CMK (cell line): ENCODE measurements around the gene PLCB4.
A peak's percentile ranks its signal among the peaks of the same experiment; 100 is the strongest.

Experiments
- DNase-seq: peaks from one replicate; pipeline ENCODE4 v3.0.0-alpha.2; 2010; ENCODE audit warnings: low read depth

The PLCB4 gene

DNA sequence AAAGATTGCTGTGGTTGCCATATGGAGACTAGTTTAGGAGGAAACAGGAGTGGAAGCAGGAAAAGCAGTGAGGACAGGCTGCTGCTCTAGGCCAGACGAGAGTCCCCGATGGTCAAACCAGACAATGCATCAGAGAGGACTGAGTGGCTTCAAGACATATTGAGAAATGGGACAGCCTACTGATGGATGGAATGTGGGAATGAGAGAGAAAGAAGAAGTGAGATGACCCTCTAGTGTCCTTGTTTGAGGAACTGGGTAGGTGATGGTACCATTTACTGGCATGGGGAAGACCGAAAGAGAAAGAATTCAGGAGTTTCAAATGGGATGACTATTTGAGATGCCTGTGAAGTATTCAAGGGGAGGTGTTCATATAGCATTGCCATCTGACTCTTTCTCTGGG is 333.7 kb downstream of the PLCB4 start:
- no peak for DNase-seq

DNA sequence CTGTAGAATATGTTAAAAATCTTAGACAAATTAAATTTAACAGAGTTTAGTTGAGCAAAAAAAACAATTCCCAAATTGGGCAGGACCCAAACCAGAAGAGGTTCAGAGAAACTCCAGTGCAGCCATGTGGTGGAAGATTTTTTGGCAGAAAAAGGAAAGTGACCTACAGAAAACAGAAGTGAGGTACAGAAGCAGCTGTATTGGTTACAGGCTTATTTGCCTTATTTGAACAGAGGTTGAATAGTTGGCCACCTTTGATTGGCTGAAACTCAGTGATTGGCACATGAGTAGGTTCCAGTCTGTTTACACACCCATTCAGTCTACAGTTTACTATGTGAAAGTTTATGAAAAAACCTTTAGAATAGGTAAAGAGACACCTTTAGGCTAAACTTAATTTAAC is 334.6 kb downstream of the PLCB4 start:
- DNase-seq: no peak

- DNase-seq: peak; percentile 64
These were observed 339.0 kb downstream of the PLCB4 start for GRCh38 chr20:9407805-9408421.

DNA sequence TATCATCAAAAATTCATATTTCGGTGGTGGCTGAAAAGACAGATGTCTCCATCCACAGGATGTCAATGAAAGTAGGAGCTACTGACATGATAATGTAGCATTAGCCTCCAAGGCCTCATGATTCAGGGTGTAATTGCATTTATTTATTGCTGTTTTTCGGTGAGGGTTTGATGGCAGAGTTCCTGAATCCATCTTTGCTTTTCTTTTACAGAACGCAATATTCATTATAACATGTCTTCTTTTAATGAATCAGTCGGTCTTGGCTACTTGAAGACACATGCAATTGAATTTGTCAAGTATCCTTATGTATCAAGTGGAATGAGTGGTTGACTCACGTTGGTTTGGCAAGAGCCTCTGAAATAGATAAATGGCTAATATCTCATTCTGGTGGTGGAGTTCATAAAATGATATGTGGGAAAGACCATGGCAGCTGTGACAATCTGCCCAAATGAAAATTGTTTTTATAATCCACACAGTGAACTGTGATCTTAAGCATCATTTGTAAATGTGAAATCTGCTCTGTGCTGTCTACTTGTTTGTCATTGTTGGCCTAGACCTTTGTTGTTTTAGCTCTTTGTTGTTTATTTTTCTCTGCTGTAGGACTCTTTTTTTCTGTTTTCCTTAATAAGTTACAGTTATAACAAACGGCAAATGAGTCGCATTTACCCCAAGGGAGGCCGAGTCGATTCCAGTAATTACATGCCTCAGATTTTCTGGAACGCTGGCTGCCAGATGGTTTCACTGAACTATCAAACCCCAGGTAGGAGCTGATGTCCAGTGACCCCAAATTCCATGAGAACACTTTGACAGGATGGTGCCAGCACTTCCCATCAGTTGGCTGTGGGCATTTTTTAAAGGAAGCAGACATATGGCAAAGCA is 339.8 kb downstream of the PLCB4 start:
- no peak for DNase-seq

DNA sequence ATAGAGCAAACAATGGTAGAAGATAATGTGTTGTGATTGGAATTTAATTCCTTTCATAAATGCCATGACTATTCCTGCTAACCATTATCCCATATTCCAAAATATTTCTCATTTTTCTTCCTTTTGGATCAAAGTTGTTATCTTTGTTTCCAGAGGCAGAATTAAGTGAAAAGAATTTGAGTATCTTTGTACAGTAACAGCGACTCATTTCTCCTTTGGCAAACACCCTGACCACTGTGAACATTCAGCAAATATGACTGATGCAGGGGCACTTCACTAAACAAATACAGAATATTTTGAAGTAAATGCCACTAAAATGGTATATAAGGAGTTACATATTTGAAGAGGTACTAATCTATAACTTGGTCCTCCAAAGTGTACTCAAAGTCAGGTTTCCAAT is 340.5 kb downstream of the PLCB4 start:
- no peak for DNase-seq

- DNase-seq: no peak
These were observed 341.1 kb downstream of the PLCB4 start for GRCh38 chr20:9409981-9410380.

DNA sequence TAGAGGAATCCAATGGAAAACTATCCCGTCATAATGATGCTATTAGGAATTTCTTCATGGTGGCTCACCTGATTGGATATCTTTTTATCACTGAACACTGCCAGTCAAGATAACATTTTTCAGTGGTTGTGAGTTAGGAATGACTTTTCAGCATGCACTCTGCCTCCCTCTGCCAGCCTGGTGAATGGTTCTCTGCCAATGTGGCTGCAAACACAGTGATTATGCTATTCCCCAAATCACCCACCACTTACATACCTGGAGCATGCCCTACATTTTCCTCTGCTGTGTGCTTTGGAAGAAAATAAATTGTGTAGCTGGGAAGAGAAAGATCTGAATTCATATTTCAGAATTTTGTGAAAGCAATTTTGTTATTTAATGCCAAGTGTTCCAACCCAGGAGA is 342.9 kb downstream of the PLCB4 start:
- no peak for DNase-seq

- no peak for DNase-seq
These were observed 343.4 kb downstream of the PLCB4 start for GRCh38 chr20:9412309-9412708.

GRCh38 chr20:9413001-9413400 is 344.1 kb downstream of the PLCB4 start:
- no peak for DNase-seq

DNA sequence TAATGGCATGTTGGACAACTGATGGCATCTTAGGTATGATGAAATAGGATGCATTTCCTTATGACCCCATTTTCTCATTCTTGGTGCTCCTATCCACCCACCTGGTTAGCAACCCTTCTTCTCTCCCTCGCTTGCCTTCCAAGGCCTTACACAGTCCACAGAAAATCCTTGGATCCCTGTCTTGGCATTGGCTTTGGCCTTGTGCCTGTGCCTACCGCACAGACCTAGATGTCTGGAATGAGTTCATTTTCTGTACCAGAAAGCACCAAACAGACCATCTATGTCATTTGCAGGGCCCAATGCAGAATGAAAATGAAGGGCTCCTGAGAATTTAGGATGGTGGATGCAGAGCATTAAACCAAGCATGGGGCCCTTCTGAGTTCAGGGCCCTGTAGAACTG is 346.5 kb downstream of the PLCB4 start:
- DNase-seq: no peak

DNA sequence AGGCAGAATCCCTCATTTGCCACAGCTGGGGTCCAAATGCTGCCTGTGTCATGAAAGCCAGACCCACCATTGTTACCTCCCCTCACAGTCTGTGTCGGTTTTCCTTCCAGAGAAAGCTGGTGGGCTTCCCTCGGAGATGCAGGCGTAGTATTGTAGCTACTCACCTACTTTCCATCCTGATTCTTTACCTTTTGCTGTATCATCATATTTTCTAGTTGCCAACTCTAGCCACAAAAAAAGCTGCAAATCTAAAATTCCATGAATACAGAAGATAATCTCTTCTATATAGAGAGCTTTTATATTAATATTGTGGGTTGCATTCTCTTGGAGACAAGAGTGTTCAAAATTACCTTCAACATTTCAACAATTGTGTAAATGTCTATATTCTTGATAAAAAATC is 347.5 kb downstream of the PLCB4 start:
- no peak for DNase-seq

- no peak for DNase-seq
These were observed 348.8 kb downstream of the PLCB4 start for GRCh38 chr20:9417665-9418064.

DNA sequence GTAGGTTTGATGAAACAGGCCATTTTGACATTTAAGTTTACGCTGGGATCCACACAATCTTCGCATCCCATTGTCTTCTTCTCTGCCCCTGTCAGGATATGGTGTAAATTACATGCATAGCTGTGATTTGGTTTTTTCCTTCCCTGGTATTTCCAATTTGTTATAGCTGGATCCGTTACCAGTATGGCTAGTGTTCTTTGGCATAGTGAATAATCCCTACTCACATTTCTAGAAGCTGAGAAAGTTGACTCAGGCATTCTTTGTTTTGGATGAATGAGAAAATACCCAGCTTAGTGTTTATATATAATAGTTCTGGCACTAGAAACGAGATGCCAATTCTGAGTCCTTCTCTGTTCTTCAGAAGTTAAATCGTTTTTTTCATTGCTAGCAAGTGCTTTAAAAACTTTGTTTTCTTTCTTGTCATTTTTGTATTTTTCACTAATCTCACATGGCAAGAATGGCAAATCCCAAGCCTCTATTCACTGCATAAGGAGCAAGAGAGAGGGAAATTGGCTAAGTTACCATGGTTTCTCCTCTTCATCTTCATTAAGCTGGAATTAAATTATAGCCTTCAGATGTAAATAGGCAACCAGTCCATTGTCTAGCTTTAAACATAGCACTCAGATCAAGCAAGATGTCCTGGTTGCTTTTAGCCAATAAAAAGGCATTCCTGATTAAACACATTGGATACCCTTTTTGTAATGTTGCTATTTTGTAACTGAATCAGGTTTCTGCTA is 353.6 kb downstream of the PLCB4 start:
- no peak for DNase-seq

- no peak for DNase-seq
These were observed 355.7 kb downstream of the PLCB4 start for GRCh38 chr20:9424551-9424950.

DNA sequence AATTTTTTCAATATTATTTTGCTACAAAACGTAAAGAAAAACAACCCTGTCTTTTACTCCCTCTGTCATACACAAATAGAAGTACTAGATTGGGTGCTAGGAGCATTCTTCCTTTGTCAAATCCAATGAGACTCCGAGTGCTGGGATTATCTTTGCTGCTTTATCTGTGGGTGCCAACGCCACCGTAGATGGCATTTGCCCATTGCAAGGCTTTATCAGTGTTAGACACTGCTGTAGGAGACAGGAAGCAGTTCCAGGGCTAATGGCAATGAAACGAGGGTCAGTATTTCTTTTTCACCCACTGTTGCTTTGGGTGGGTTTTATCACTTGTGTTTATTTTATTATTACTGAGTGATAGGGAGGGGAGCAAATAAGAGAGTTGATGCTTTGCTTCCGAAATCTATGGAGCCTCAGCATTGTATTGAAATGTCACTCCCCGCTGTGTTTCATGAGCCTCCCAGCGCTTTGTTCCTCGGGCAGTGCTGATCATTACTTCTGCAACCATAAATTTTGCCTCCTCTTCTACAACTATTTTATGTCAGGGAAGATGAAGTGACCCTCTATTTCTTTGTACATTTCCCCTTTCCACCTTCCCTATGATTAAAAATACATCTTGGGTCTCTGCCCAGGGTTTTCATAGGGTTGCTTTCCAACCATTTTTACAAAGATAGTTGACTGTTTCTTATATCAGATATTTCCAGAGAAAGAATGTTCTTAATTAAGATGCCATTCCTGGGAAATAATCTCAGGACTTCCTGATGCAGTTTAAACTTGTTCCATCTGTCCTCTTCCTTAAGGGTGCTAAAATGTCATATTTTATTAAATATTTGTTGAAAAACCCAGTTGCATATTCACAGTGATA is 358.8 kb downstream of the PLCB4 start:
- DNase-seq: no peak

- DNase-seq: no peak
These were observed 359.4 kb downstream of the PLCB4 start for GRCh38 chr20:9428292-9428607.

- DNase-seq: no peak
These were observed 370.9 kb downstream of the PLCB4 start for GRCh38 chr20:9439806-9440205.

DNA sequence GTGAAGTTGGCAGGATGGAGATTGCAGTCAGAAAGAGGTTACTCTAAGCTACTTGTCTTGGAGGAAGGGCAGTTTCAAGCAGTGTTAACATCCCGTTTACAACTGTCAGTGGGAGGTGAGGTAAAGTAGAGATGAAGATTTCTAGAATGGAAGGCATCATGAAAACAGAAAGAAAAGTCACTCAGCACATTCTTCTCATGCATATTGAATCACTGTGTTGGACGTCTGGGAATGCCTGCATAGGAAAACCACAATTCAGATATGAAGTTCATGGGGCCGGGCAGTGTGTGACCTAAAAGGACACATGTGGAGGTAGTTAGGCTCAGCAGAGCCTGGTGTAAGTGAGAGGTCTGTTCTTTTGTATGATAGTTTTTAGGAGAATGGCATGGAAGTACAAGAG is 372.0 kb downstream of the PLCB4 start:
- DNase-seq: no peak

GRCh38 chr20:9441948-9442347 is 373.1 kb downstream of the PLCB4 start:
- no peak for DNase-seq

- DNase-seq: no peak
These were observed 374.0 kb downstream of the PLCB4 start for GRCh38 chr20:9442858-9443257.

- DNase-seq: no peak
These were observed 376.0 kb downstream of the PLCB4 start for GRCh38 chr20:9444921-9445320.

- no peak for DNase-seq
These were observed 378.3 kb downstream of the PLCB4 start for GRCh38 chr20:9447182-9447581.
